HG03095 (cell line): ENCODE measurements around the gene LOXL3.

Experiments
- ATAC-seq: cut with Tn5 transposase; IDR thresholded peaks from one replicate; pipeline ENCODE4 v1.9.1; 2021; ENCODE audit warnings: moderate library complexity; ENCODE audit not compliant: unreplicated experiment

The LOXL3 gene

GRCh38 chr2:74529357-74530238, 24.1 kb downstream of the LOXL3 start, which contains the start of the genes AUP1 and HTRA2:
Gene AUP1, minus strand, starts transcription at chr2:74529706. Its CDS starts 77 bp downstream, at chr2:74529629.
Gene HTRA2, plus strand, starts transcription at chr2:74529933. Its CDS starts 74 bp downstream, at chr2:74530007.
- peak; percentile 74 for ATAC-seq

GRCh38 chr2:74528600-74529356, 25.0 kb downstream of the LOXL3 start:
- no peak for ATAC-seq

GRCh38 chr2:74527741-74528140, 26.0 kb downstream of the LOXL3 start:
- no peak for ATAC-seq

GRCh38 chr2:74526649-74527230, 27.0 kb downstream of the LOXL3 start:
- ATAC-seq: no peak

GRCh38 chr2:74525717-74526648, 27.8 kb downstream of the LOXL3 start, which contains the start of gene DQX1:
Gene DQX1, minus strand, starts transcription at chr2:74526231. Its CDS starts 502 bp downstream, at chr2:74525729.
- no peak for ATAC-seq

GRCh38 chr2:74524955-74525716, 28.6 kb downstream of the LOXL3 start:
- ATAC-seq: no peak

GRCh38 chr2:74524005-74524404, 29.7 kb downstream of the LOXL3 start:
- no peak for ATAC-seq

- ATAC-seq: no peak
Measured at GRCh38 chr2:74522516-74522915, 31.2 kb downstream of the LOXL3 start.

- ATAC-seq: no peak
Measured at GRCh38 chr2:74516650-74517049, 37.1 kb downstream of the LOXL3 start.

- no peak for ATAC-seq
Measured at GRCh38 chr2:74515981-74516633, 37.6 kb downstream of the LOXL3 start.

- no peak for ATAC-seq
Measured at GRCh38 chr2:74515271-74515980, 38.3 kb downstream of the LOXL3 start.

GRCh38 chr2:74514368-74515270, 39.1 kb downstream of the LOXL3 start, which contains the start of gene TLX2:
Gene TLX2, plus strand, starts transcription at chr2:74514450. Its CDS starts 357 bp downstream, at chr2:74514807.
- no peak for ATAC-seq

GRCh38 chr2:74513605-74514367, 40.0 kb downstream of the LOXL3 start:
- ATAC-seq: no peak

GRCh38 chr2:74512744-74513604, 40.8 kb downstream of the LOXL3 start:
- no peak for ATAC-seq
